Heart right ventricle (tissue), 16 donors: ENCODE measurements around the gene LRRC10. TPM values are rescaled to one million over a fixed set of nuclear protein-coding genes. Genes with fewer than 3 reads are reported as not detected.

Source experiments
- ATAC-seq, 8 donors: fragments of 200-7000 bp; cut with Tn5 transposase; one replicate each; pipeline ENCODE4 v1.9.1; 2020; ENCODE audit warnings: mild to moderate bottlenecking in 8 of 8, moderate library complexity in 8 of 8, moderate number of reproducible peaks in 1 of 8
- DNase-seq, 2 donors: peaks; one replicate each; pipeline ENCODE4 v3.0.0-alpha.2; 2020
- H3K27ac ChIP-seq, 10 donors: fragments of 200-600 bp; sonication (generic) in 2 of 10; one replicate each; pipeline versions ENCODE4 v1.5.0 to v1.8.0; 2020 to 2022; ENCODE audit warnings: mild to moderate bottlenecking in 3 of 10
- H3K27me3 ChIP-seq, 7 donors: fragments of 200-600 bp; one replicate each; pipeline ENCODE4 v1.8.0; 2021 to 2022; ENCODE audit warnings: mild to moderate bottlenecking in 2 of 7
- H3K36me3 ChIP-seq, 9 donors: fragments of 200-600 bp; sonication (generic) in 1 of 9; one replicate each; pipeline versions ENCODE4 v1.5.0 to v1.8.0; 2020 to 2022; ENCODE audit warnings: mild to moderate bottlenecking in 2 of 9
- H3K4me1 ChIP-seq, 9 donors: fragments of 200-600 bp; sonication (generic) in 1 of 9; one replicate each; pipeline versions ENCODE4 v1.5.0 to v1.8.0; 2020 to 2022; ENCODE audit warnings: mild to moderate bottlenecking in 4 of 9
- H3K4me3 ChIP-seq, 10 donors: fragments of 200-600 bp; sonication (generic) in 2 of 10; one replicate each; pipeline versions ENCODE4 v1.5.0 to v1.8.0; 2020 to 2022; ENCODE audit warnings: mild to moderate bottlenecking in 7 of 10, moderate library complexity in 2 of 10
- H3K9me3 ChIP-seq, 11 donors: fragments of 200-600 bp in 10 of 11; sonication (generic) in 2 of 11; one replicate each; pipeline versions ENCODE4 v1.5.0 to v1.8.0; 2013 to 2022; ENCODE audit warnings: mild to moderate bottlenecking in 2 of 11, control low read depth in 1 of 11, moderate library complexity in 1 of 11
- CTCF ChIP-seq, 9 donors: fragments of 200-600 bp; sonication (generic) in 2 of 9; IDR thresholded peaks; one replicate each; pipeline versions ENCODE4 v1.5.0 to v1.8.0; 2021 to 2022; ENCODE audit warnings: antibody characterized with exemption in 9 of 9, mild to moderate bottlenecking in 5 of 9, moderate library complexity in 1 of 9
- WGBS, 2 donors: extraction: QIAGEN DNeasy Blood & Tissue Kit; methylation state at CpG; one replicate each; pipeline ENCODE4 v1.1.7; 2013; ENCODE audit warnings: inconsistent platforms in 1 of 2; 5-methylcytosine and 5-hydroxymethylcytosine counted together
- intact Hi-C, 10 donors: fragments of 100-400 bp; cut with DNase I; formaldehyde crosslinking; loops; one replicate each; pipeline versions ENCODE4 v1.11.1 to v1.14.2; 2022
- polyA plus RNA-seq, 2 donors: library from polyadenylated mRNA; stranded (reverse); fragments of 200-250 nt; gene quantifications; one replicate each; pipeline ENCODE4 v1.2.3, GENCODE V29; 2013
- total RNA-seq, 10 donors: library from RNA; stranded (reverse); fragmentation: NEBNext Ultra II Directional in 3 of 10; extraction: Animal tissue kit (Norgen Biotek cat#: 25700) in 3 of 10; gene quantifications; one replicate each; pipeline versions ENCODE4 v1.2.1 to v1.2.4, GENCODE V29; 2021 to 2023
- donor health status: Arrhythmogenic right ventricular cardiomyopathy.
- donor health status: ischemic (EF 13 %, LVEDD 7.1; RV severe dilation, severe dysfunction).
- donor health status: healthy with polysubstance abuse.
- donor health status: DM: no; HTN: yes; CAD: no.
- donor health status: DM: no; HTN: no; CAD: no.
- donor health status: ischemic (EF 25% LVEDD 6.9; RV normal size, moderate dysfunction).
- donor health status: ischemic (EF 25% LVEDD 5.7; RV mildly dilated, moderate dysfunction).
- donor health status: healthy.
- donor health status: DM: yes; HTN: yes; CAD: no.
- donor health status: Ischemic cardiomyopathy.
- donor health status: ischemic (EF 35%, LVEDD 5.7; RV mildly dilated, moderate dysfunction).
- donor health status: nonischemic (EF 11% LVEDD 7.7; RV severe dilation, severe dysfunction).
- donor health status: DM: yes; HTN: yes; CAD: no.
- donor health status: PGD.
- donor health status: ischemic (EF 29% LVEDD 5.4; RV normal size, mild dysfunction).
- donor health status: nonischemic (EF 23%, LVEDD 6.1; RV moderate dilation, normal function).

LRRC10 gene
- total and polyA plus RNA-seq, 12 donors, result 3.4 to 75.7 (median 39.2) TPM

DNA sequence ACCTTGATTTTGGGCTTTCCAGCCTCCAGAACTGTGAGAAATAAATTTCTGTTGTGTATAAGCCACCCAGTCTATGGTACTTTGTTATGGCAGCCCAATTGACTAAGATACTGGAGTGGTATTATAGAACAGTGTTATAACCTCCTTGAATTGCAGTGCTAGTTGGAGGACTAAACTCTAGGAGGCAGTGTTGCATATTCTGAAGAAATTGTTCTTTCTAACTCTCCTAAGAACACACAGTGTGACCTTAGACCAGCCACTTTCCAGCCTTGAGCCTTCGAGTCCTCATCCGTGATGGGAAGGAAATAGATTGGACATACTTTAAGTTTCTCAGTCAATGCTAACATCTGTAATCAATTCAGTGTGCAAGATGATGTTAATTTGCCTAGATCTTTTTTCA lies 22.4 kb upstream of the LRRC10 start:
- intact Hi-C loops, result loop anchor here in 1 of 10 donors (10.0 kb wide), 1 partner anchor 218 kb away; no protein-coding TSS in a partner anchor
- Histone ChIP-seq H3K27ac (no peak overlapping the region), H3K4me1 (no peaks in the 10 kb centered on the region), H3K4me3 (no peak overlapping the region), H3K36me3 (no peaks in the 10 kb centered on the region), H3K27me3 (no peaks in the 10 kb centered on the region), H3K9me3 (no peaks in the 10 kb centered on the region)
- WGBS, 2 donors, result 93 to 95% methylated on average over 2 of the region's 2 CpGs
- DNase-seq (no peak), ATAC-seq (no peak)
- peak in 1 of 9 donors; percentile 24 for TF ChIP-seq CTCF (IDR thresholded peaks at IDR 0.05)

GRCh38 chr12:69630191-69630590 lies 19.5 kb upstream of the LRRC10 start:
- H3K9me3 ChIP-seq, result no peaks in the 10 kb centered on the region
- no peaks in the 10 kb centered on the region for H3K36me3 ChIP-seq
- no peak for DNase-seq
- H3K4me3 ChIP-seq, result no peak overlapping the region
- peak in 1 of 9 donors; percentile 7 for TF ChIP-seq CTCF (IDR thresholded peaks at IDR 0.05)
- no peaks in the 10 kb centered on the region for H3K4me1 ChIP-seq
- no peak overlapping the region for H3K27ac ChIP-seq
- 77 to 88% methylated on average over 6 of the region's 6 CpGs for WGBS, 2 donors
- ATAC-seq, result no peak
- no peaks in the 10 kb centered on the region for H3K27me3 ChIP-seq
- intact Hi-C loops, result loop anchor here in 1 of 10 donors (10.0 kb wide), 1 partner anchor 215 kb away; no protein-coding TSS in a partner anchor

GRCh38 chr12:69627501-69627900 lies 16.8 kb upstream of the LRRC10 start:
- intact Hi-C loops, result loop anchor here in 1 of 10 donors (10.0 kb wide), 1 partner anchor 453 kb away; no protein-coding TSS in a partner anchor
- Histone ChIP-seq H3K36me3 (no peaks in the 10 kb centered on the region), H3K4me3 (no peak overlapping the region), H3K9me3 (no peaks in the 10 kb centered on the region), H3K4me1 (peaks cover 0 to 12% (median 0%) of the 10 kb centered on the region in 9 donors), H3K27me3 (no peaks in the 10 kb centered on the region), H3K27ac (no peak overlapping the region)
- WGBS, 2 donors, result 73 to 85% methylated on average over 8 of the region's 8 CpGs
- DNase-seq, result no peak
- TF ChIP-seq CTCF (IDR thresholded peaks at IDR 0.05), result no peak
- no peak for ATAC-seq

DNA sequence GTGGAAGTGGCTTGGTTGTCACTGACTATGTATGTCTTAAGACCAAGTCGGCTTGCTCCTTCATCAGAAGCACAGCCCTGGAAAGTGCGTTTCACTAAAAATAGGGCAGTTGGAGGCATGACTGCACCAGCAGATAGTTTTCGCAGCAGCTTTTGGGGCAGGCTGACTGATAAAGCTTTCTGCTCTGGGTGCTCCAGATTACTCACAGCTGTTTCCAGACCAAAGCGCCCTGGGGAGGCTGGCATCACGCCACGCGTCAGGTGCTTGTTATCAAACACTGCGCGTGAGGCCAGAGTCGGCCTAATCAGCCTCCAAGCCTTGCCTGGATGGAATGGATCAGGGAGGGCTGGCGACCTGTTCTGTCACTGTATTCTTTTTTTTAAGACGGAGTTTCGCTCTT lies 13.3 kb upstream of the LRRC10 start:
- H3K27ac ChIP-seq, result peak overlapping the region in 7 of 10 donors; percentile 16 to 81 (median 72)

More for the DNA sequence above, 13.3 kb upstream of the LRRC10 start:
- ATAC-seq (peak; percentile 74 to 92 (median 88)), DNase-seq (peak; percentile 76 to 78)
- H3K4me1 ChIP-seq, result peaks cover 0 to 26% (median 0%) of the 10 kb centered on the region in 9 donors
- H3K4me3 ChIP-seq, result peak overlapping the region in 1 of 10 donors; percentile 1
- no peaks in the 10 kb centered on the region for H3K36me3 ChIP-seq
- H3K27me3 ChIP-seq, result no peaks in the 10 kb centered on the region
- 28 to 43% methylated on average over 13 of the region's 13 CpGs for WGBS, 2 donors
- H3K9me3 ChIP-seq, result no peaks in the 10 kb centered on the region
- TF ChIP-seq CTCF (IDR thresholded peaks at IDR 0.05), result no peak
- intact Hi-C loops, result loop anchor here in 1 of 10 donors (10.0 kb wide), 1 partner anchor 449 kb away; no protein-coding TSS in a partner anchor
